Endothelial cell of umbilical vein (primary cell): ENCODE data around the gene MALAT1. TPM values are rescaled to one million over a fixed set of nuclear protein-coding genes. Genes with fewer than 3 reads are reported as not detected.

Experiments used
- BruUV-seq: library from RNA; stranded (reverse); fragments of 400-500 nt; replicated peaks from 2 replicates; lab custom pipeline; 2021; lab: Mats Ljungman, UMichigan
- CTCF ChIA-PET: fragments of 300-600, 350-600 bp; sonication (Branson Sonifier 250); formaldehyde crosslinking; loops from one replicate; lab custom pipeline; 2021; ENCODE audit warnings: antibody characterized with exemption, inconsistent platforms; lab: Charles Lee
- POLR2A ChIA-PET: fragments of 300-600, 350-600 bp; sonication (Branson Sonifier 250); formaldehyde crosslinking; loops from one replicate; lab custom pipeline; 2021; ENCODE audit warnings: antibody characterized with exemption, inconsistent platforms; lab: Charles Lee
- DNase-seq: peaks from one replicate; pipeline ENCODE4 v3.0.0-alpha.2; 2011; ENCODE audit warnings: low read depth, low spot score
- FAIRE-seq: peaks from 2 replicates; lab custom pipeline; 2011; peaks lifted over from hg19 to GRCh38; lab: Jason Lieb, UNC
- H2AFZ ChIP-seq: 2 replicates; pipeline ENCODE4 v1.6.0; 2012; ENCODE audit warnings: low read depth, low read length, control low read depth, inconsistent platforms
- H3K27ac ChIP-seq: 2 replicates; pipeline ENCODE4 v1.5.1; 2011; ENCODE audit warnings: low read depth, mild to moderate bottlenecking, control low read depth, low read length, moderate library complexity; ENCODE audit not compliant: insufficient read depth
- H3K27me3 ChIP-seq, 2 experiments: 2 replicates each; pipeline versions ENCODE4 v1.6.0 to v1.6.1; 2011; ENCODE audit warnings: low read length in 2 of 2, mixed read lengths in 1 of 2; ENCODE audit not compliant: control insufficient read depth in 2 of 2, insufficient read depth in 2 of 2
- H3K36me3 ChIP-seq, 2 experiments: 2 replicates in 1 of 2; 3 replicates in 1 of 2; pipeline ENCODE4 v1.5.1; 2011; ENCODE audit warnings: low read length in 2 of 2, mild to moderate bottlenecking in 1 of 2, moderate library complexity in 1 of 2; ENCODE audit not compliant: control insufficient read depth in 2 of 2, insufficient read depth in 2 of 2; ENCODE audit errors: extremely low read depth in 1 of 2
- H3K4me1 ChIP-seq: 3 replicates; pipeline ENCODE4 v1.5.1; 2011; ENCODE audit warnings: mild to moderate bottlenecking, low read length; ENCODE audit not compliant: control insufficient read depth, insufficient read depth; ENCODE audit errors: extremely low read depth
- H3K4me2 ChIP-seq: 2 replicates; pipeline ENCODE4 v1.6.1; 2011; ENCODE audit warnings: low read length, control low read depth, mixed read lengths; ENCODE audit not compliant: insufficient read depth
- H3K4me3 ChIP-seq, 3 experiments: fragments of 200-600 bp in 1 of 3; sonication (generic), shearing (Covaris generic) in 1 of 3; replicated peaks in 1 of 3; 2 replicates each; pipeline ENCODE4 v1.5.1; 2011 to 2016; ENCODE audit warnings: control low read depth in 3 of 3, low read length in 3 of 3, mild to moderate bottlenecking in 2 of 3, inconsistent platforms in 1 of 3, low read depth in 1 of 3, moderate library complexity in 1 of 3; ENCODE audit not compliant: insufficient read depth in 1 of 3
- H3K79me2 ChIP-seq: 2 replicates; pipeline ENCODE4 v1.6.0; 2012; ENCODE audit warnings: low read length, inconsistent platforms; ENCODE audit not compliant: control insufficient read depth, insufficient read depth
- H3K9ac ChIP-seq: replicated peaks from 2 replicates; pipeline ENCODE3; 2011; ENCODE audit warnings: low read length, control low read depth; ENCODE audit not compliant: insufficient read depth; ENCODE audit errors: extremely low read depth
- H3K9me1 ChIP-seq: replicated peaks from 3 replicates; pipeline ENCODE4 v1.6.0; 2011; ENCODE audit warnings: mild to moderate bottlenecking, low read length; ENCODE audit not compliant: control insufficient read depth, insufficient read depth; ENCODE audit errors: extremely low read depth
- H3K9me3 ChIP-seq: replicated peaks from 2 replicates; pipeline ENCODE4 v1.5.1; 2012; ENCODE audit warnings: low read length, inconsistent platforms; ENCODE audit not compliant: control insufficient read depth, insufficient read depth
- H4K20me1 ChIP-seq: replicated peaks from 2 replicates; pipeline ENCODE3; 2011; ENCODE audit warnings: mild to moderate bottlenecking, low read length; ENCODE audit not compliant: control insufficient read depth, insufficient read depth; ENCODE audit errors: extremely low read depth
- EZH2 ChIP-seq: IDR thresholded peaks from 2 replicates; pipeline ENCODE4 v1.6.1; 2012; ENCODE audit warnings: borderline replicate concordance, low read depth, mild to moderate bottlenecking, moderate library complexity, low read length, inconsistent platforms; ENCODE audit not compliant: severe bottlenecking
- FOS ChIP-seq: IDR thresholded peaks from 2 replicates; pipeline ENCODE4 v1.6.1; 2011; ENCODE audit warnings: mild to moderate bottlenecking, low read length, moderate library complexity, borderline replicate concordance; ENCODE audit not compliant: insufficient read depth
- GATA2 ChIP-seq: IDR thresholded peaks from 2 replicates; pipeline ENCODE4 v1.7.0; 2011; ENCODE audit warnings: low read depth, mild to moderate bottlenecking, moderate library complexity, mixed read lengths, low read length; ENCODE audit not compliant: insufficient read length, insufficient read depth
- JUN ChIP-seq: IDR thresholded peaks from 2 replicates; pipeline ENCODE4 v1.6.1; 2011; ENCODE audit warnings: borderline replicate concordance, low read depth; ENCODE audit not compliant: insufficient read length, insufficient read depth
- MAX ChIP-seq: IDR thresholded peaks from 2 replicates; pipeline ENCODE4 v1.6.1; 2011; ENCODE audit not compliant: insufficient read depth, insufficient read length
- MYC ChIP-seq: IDR thresholded peaks from one replicate; pipeline ENCODE4 v1.6.1; 2011; ENCODE audit warnings: mild to moderate bottlenecking, low read depth, low read length
- POLR2A ChIP-seq: IDR thresholded peaks from 2 replicates; pipeline ENCODE4 v1.6.1; 2012; ENCODE audit warnings: low read depth, mild to moderate bottlenecking, control low read depth, low read length
- POLR2AphosphoS5 ChIP-seq: IDR thresholded peaks from 2 replicates; pipeline ENCODE4 v1.6.1; 2012; ENCODE audit warnings: low read depth, mild to moderate bottlenecking, control low read depth, low read length, moderate library complexity; ENCODE audit not compliant: insufficient read depth
- dilution Hi-C: fragments of 300-500 bp; cut with MboI; formaldehyde crosslinking; loops from one replicate; pipeline ENCODE4 v1.15.0; 2019; ENCODE audit warnings: low sequenced_read_pairs; ENCODE audit not compliant: extremely low pct_ligation_motif_present
- intact Hi-C: fragments of 100-400 bp; cut with micrococcal nuclease; formaldehyde crosslinking; loops from one replicate; pipeline ENCODE4 v1.10.0; 2022
- polyA plus RNA-seq, 4 experiments: library from polyadenylated mRNA; depleted of rRNA in 3 of 4; stranded (reverse) in 3 of 4; unstranded in 1 of 4; fragments of >200 nt; gene quantifications; 2 replicates each; pipeline versions ENCODE4 v1.2.1 to v1.2.3, GENCODE V29; 2011 to 2012; ENCODE audit warnings: missing spikeins in 1 of 4
- total RNA-seq: library from RNA; stranded (reverse); gene quantifications from 2 replicates; pipeline ENCODE4 v1.2.3, GENCODE V29; 2021
- TF ChIP-seq, protein P1 (sequence below), 2 donors: IDR thresholded peaks; 1 replicate in 1 of 2; 2 replicates in 1 of 2; pipeline ENCODE4 v1.5.1; 2011; ENCODE audit warnings: low read length in 2 of 2, mild to moderate bottlenecking in 2 of 2, moderate library complexity in 2 of 2, control low read depth in 1 of 2, inconsistent platforms in 1 of 2, low read depth in 1 of 2; ENCODE audit not compliant: insufficient read depth in 1 of 2; ENCODE audit errors: extremely low read depth in 1 of 2

The MALAT1 gene
- total and polyA plus RNA-seq, 2 donors (not counting 3 experiments of a cell fraction or from before 2014, with no cell fraction given): 491 to 7,529 TPM

DNA sequence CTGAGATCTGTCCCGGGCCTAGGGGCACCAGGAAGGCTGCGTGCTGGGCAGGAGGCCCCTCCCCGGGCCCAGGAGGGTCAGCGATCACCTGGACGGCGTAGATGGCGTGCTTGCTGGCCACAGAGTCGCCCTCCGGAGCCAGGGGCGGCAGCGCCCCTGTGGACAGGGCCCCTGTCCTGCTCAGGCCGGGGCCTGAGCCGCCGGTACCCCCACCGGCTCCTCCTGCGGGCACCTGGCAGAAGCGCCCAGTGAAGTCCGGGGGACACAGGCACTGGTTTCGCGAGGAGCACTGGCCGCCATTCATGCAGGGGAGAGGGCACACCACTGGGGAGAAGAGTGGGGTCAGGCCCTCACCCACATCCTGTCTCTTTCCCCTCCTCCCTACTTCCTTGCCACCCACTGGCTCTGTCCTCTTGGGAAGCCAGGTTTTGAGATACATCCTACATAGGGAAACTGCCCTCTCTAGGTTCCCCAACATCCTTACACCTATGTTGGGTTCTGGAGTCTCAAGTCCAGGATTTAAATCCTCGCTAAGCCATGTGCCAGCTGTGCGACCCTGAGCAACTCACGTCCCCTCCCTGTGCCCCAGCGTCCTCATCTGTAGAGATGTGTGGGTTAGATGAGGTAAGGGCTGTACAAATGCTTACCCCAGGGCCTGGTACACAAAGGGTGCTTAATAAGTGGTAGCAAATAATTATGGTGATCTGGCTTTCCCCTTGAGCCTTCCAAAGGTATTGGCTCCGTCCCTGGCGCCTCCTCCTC lies 55.4 kb downstream of the MALAT1 start:
- no peaks in the 10 kb centered on the region for H3K9me3 ChIP-seq
- dilution Hi-C loops (no loop called here), intact Hi-C loops (no loop called here)
- ChIA-PET POLR2A (no interaction called here), CTCF (interaction anchor here (3.2 kb wide), 1 partner anchor 14 kb away, joined by 21 read pairs; no protein-coding TSS in a partner anchor)
- no peak for TF ChIP-seq FOS
- TF ChIP-seq, protein P1, sequence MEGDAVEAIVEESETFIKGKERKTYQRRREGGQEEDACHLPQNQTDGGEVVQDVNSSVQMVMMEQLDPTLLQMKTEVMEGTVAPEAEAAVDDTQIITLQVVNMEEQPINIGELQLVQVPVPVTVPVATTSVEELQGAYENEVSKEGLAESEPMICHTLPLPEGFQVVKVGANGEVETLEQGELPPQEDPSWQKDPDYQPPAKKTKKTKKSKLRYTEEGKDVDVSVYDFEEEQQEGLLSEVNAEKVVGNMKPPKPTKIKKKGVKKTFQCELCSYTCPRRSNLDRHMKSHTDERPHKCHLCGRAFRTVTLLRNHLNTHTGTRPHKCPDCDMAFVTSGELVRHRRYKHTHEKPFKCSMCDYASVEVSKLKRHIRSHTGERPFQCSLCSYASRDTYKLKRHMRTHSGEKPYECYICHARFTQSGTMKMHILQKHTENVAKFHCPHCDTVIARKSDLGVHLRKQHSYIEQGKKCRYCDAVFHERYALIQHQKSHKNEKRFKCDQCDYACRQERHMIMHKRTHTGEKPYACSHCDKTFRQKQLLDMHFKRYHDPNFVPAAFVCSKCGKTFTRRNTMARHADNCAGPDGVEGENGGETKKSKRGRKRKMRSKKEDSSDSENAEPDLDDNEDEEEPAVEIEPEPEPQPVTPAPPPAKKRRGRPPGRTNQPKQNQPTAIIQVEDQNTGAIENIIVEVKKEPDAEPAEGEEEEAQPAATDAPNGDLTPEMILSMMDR (IDR thresholded peaks at IDR 0.05; ENCODE audit: extremely low read depth in 1 of 2, insufficient read depth in 1 of 2, low read depth in 1 of 2, low read length in 2 of 2): no peak
- TF ChIP-seq MYC: no peak
- no peak for TF ChIP-seq POLR2A
- no peak for TF ChIP-seq EZH2
- no peak for TF ChIP-seq MAX
- TF ChIP-seq POLR2AphosphoS5: no peak
- no peak for TF ChIP-seq JUN
- no peak for TF ChIP-seq GATA2
- no peaks in the 10 kb centered on the region for H3K27me3 ChIP-seq
- DNase-seq (no peak), FAIRE-seq (no peak)
- peaks cover 0 to 24% of the 10 kb centered on the region in 2 experiments for H3K36me3 ChIP-seq
- no TSS peak for BruUV-seq
- no peak overlapping the region for H3K4me2 ChIP-seq
- no peak overlapping the region for H3K4me3 ChIP-seq
- no peak overlapping the region for H2AFZ ChIP-seq
- H4K20me1 ChIP-seq: no peaks in the 10 kb centered on the region
- H3K79me2 ChIP-seq: peaks cover 22% of the 10 kb centered on the region
- no peaks in the 10 kb centered on the region for H3K9me1 ChIP-seq
- peaks cover 33% of the 10 kb centered on the region for H3K4me1 ChIP-seq
- H3K9ac ChIP-seq: no peak overlapping the region
- no peak overlapping the region for H3K27ac ChIP-seq
